ENCODE results near the gene SYPL2.

Gene SYPL2

DNA sequence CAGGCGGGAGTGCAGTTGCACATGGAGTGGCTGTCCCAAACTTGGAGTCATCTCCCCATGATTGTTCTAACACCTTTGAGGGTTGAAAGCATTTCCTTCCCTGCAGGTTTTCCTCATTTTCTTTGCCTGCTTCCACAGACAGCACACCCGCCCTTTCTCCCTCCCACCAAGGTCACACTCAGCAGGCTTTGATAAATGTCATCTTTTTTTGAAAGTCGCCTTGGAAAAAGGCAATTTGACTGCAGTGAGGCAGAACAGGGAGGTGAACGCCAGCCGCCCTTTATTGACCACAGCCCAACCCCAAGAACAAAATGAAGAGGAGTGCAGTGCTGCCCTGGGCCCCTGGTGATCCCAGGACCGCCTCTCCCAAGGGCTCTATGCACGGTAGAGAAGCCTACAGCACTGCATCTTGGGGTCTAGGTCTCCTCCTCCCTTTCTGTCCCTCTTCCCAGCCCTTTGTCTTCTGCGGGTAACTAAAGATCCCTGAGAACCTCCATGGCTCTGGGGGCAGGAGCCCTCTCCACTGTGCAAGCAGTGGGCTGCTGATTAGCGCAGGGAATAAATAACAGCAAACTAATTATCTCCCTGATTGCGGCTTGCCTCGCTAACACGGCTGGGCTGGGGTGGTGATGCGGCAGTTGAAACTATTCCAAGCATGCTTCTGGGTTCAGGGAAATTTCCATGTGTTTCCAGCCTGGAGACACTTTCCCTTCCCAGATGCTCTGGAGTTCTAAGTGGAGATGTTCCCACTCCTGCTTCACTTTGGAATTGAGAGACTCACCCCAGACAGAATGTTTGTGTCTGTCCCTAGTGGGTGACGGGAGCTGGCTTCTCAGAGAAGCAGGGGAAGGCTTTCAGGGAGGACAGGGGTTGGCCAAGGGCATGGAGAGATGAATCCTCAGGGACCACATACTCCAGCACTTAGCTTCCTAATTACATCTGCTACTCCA lies 54.9 kb downstream of the SYPL2 start:
- DNase-seq: no peak

DNA sequence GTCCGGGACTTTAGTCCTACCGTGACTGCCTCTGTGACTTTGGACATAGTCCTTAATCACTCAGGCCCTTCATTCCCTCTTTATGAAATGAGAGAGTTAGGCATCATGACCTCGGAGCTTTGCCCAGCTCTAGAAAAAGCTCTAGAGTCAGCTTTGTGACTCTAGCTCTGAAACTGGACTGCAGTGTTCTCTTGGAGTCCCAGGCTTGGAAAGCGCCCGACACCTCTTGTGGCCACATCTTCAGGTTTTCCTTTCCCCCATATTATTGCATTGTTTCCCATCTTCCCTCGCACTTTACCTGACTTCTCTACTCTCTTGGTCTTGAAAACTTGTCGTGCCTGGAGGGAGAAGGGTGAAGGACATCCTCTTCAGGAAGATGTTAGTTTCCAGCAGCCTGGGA lies 55.7 kb downstream of the SYPL2 start:
- DNase-seq: no peak

DNA sequence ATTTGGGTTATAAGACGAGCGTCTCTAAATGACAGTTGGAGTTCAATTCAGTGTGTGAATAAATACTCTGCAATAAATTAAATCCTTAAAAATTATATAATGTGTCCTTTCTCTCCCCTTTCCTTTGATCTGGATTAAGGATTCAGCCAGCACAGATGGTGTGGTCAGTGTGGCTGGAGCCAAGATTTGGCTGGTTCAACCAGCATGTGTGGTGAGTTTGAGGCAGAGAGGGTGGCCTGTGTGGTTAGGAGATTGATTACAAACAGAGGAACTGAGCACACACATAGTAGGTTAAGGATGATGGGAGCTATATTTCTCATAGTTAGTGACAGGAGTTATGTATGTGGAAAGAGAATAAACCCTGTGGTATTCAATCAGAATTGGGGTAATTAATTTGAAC lies 57.4 kb downstream of the SYPL2 start:
- DNase-seq: no peak

DNA sequence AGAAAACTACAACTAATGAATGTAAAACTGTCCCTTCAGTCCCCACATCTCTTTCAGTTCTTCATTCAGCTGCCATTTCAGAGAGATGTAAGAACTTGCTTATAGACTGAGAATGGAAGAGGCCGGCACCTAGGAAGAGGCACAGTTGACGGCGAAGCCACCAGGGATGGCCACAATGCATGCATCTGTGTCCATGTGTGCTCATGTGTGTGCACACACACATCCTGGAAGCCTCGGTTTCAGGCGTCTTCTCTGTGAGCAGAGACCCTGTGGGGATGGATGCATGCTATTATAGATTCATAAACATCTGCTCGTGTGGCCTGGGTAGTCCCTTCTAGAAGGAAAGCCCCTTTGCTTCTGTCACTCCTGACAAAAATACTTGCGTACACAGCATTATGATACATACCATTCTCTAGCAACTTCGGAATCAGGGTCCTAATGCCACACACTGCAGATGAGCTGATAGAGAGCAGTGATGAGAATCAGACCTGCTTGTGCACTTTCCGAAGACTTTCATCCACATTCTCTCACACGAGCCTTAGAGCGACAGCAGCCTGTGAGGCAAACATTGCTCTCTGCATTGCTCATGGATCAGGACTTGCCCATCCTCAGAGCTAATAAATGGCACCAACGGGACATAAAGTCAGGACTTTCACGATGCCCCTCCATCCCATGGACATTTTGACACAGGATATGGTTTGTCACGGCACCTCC lies 60.9 kb downstream of the SYPL2 start:
- no peak for DNase-seq

DNA sequence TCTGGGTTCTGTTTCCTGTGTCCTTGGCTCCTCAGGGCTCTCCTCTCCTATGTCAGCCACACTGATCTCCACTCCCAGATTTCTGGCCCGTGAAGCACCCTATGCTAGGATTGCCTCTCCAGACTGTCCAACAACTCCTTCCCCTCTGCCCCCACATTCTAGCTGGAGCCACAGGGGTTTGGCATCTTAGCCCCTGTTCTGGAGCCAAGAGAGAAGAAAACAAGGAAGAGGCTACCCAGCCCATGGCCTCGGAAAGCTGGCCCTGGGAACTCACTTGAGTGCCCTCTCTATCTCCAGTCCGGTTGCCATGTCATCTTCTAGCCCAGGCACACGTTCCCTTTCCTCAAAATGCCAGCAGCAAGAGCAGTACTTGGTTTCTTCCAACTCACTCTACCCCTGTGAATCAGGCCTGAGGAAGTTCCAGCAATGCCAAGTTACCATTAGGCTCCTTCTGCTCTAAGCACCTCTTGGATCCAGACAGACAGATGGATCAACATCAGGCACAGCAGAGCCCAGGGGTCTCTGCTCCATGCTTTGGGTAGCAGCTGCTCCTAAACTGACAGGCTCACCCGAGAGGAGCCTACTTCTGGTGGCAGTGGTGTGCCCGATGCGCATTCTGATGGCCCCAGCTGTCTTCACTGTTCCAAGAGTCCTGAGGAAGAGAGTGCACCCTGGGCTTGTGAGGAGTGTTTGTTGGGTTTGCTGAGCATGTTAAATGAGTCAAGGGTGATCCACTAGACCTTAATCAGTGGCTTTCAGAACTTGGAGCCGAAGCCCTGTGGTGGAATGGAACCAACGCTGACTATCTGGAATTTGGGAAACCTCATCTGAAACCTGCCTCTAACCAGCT lies 61.7 kb downstream of the SYPL2 start:
- DNase-seq: no peak

DNA sequence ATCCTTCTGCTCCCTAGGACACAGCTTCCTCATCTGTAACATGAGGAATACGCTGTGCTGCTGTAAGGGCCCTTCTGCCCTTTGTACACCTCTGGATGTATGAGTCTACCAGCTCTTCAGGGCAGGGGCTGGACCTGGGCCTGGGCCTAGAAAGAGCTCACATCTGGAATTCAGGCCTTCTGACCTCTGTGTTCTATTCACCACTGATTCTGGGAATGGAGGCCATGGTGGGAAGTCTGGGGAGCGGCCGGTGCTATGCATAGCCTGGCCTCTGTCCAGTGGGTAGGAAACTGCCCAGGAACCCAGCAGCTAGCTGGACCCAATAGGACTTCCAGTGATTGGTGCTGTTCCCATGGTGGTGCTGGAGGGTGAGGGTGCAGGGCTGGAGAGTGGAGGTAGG lies 62.4 kb downstream of the SYPL2 start:
- DNase-seq: no peak

DNA sequence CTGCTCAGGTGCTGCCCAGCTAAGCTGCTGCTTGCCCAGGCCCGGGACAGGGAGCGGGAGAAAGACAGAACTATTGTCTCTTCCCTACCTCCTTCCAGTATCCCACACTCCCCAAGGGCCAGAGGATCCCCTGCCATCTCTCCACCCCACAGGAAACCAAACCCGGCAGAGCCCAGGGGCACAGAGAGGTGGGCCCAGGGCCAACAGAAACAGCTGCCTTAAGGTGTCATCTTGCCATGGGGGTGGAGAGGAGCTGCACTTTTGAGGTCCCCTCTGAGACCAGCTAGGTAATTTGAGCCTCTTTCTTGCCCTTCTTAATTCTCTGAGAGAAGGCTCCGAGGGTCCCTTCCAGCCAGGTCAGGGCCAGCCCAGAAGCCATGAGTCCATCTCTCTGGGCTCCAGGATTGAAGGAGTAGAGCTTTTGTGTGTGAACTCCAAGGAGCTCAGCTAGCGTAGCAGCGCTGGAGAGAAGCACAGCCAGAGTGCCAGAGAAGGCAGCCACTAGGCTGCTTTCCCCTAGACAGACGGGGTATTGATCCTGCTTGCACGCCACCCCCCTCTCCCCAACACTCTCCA lies 63.6 kb downstream of the SYPL2 start:
- no peak for DNase-seq

DNA sequence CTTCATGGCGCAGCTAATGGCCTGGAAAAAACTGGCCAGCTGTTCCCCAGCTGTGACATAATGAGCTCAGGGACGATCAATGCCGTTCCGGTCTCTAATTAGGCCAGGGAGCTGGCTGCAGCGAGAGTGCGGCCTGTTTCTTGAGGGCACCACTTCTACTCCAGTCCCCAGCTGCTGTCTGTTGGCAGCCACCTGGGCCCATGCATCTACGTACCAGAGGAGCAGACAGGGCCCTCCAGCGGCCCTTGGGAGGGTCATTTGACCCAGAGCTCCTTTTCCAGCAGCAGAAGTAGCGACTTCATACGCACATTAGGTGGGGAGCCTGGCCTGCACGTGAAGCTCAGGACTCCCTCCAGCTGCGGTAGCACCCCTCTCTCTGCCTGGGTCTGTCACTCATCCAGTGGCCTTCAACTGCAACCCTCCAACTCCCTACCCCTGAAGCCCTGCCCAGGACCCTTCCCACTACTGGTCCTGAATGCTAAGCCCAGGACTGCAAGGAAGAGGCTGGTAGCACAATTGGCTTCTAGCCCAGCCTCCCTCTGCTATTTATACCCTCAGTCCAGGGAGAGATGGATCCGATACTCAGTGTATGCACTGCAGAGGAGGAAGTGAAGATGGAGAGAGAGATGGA lies 64.2 kb downstream of the SYPL2 start:
- DNase-seq: no peak

DNA sequence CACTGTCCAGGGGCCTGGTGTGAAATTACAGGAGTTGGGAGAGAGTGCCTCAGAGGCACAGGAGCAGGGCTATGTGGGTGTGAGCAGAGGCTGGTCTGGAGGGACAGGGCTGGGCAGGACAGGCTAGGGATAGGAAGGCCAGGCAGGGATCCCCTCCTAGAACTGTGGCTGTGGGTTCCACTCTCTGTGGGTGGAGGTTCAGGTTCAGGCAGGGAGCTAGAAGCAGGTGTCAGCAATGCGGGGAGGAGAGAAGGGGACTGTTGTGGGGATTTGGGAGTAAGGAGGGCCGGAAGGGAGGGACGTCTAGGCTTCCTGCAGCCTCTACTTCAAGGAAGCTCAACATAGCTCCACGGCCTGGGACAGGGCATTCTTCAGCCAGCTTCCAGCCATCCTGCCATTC lies 65.0 kb downstream of the SYPL2 start:
- no peak for DNase-seq
